Muscle of arm (tissue), 12 donors: ENCODE results near the gene ENHO. TPM values are rescaled to one million over a fixed set of nuclear protein-coding genes. Genes with fewer than 3 reads are reported as not detected.
"Not testable (repeated sequence)": the region's sequence is repeated elsewhere in the genome, so short reads cannot be mapped to it uniquely, and the experiment has no call there.

ENCODE experiments used
- DNase-seq: peaks from one replicate; pipeline ENCODE4 v3.0.0-alpha.2; 2013
- polyA plus RNA-seq, 12 donors: library from polyadenylated mRNA; unstranded; fragments of 120-200 nt; gene quantifications; one replicate each; pipeline ENCODE4 v1.2.1, GENCODE V29; 2013; ENCODE audit not compliant: insufficient read length in 12 of 12

ENHO gene
- polyA plus RNA-seq, 12 donors = 2.0 to 7.2 (median 3.3) TPM; not detected in 2

- DNase-seq = no peak
Observed at GRCh38 chr9:34507966-34508365, 14.8 kb downstream of the ENHO start.

DNA sequence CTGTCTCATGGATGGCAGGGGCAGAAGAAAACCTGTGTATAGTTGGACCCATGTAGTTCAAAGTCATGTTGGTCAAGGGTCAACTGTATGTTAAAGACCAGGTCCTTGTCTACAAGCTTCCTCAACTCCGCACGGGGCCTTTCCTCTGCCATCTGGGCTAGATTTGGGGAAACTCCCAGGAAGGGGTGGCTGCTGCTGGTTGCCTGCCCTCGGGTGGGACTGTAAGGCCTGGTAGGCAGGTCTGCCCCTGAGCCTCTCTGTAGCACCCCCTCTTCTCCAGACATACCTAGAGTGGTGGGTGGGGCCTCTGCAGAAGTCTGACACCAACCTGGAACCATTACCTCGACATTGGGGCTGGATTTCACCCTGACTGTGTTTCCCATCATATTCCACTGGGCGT lies 15.2 kb downstream of the ENHO start:
- DNase-seq = no peak

GRCh38 chr9:34506623-34507022 lies 16.2 kb downstream of the ENHO start:
- no peak for DNase-seq

GRCh38 chr9:34505370-34506120 lies 17.2 kb downstream of the ENHO start:
- no peak for DNase-seq

DNA sequence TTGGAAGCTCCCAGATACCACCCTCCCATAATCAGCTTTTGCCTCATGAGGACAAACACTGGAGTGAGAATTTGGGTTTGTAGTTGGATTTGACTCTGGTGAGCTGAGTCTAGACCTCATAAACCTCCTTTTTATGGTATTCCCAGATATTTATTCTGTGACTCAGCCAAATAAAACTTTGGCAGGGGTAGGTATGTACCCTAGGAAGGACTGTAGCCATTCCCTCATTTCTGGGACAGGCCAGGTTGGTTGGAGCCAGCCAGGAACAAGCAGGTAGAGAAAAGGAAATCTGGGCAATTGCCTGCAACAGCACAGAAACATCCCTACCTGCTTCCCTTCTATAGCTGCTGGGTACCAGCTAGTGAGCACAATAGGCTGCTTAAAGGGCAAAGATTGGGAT lies 19.4 kb downstream of the ENHO start:
- DNase-seq = no peak

DNA sequence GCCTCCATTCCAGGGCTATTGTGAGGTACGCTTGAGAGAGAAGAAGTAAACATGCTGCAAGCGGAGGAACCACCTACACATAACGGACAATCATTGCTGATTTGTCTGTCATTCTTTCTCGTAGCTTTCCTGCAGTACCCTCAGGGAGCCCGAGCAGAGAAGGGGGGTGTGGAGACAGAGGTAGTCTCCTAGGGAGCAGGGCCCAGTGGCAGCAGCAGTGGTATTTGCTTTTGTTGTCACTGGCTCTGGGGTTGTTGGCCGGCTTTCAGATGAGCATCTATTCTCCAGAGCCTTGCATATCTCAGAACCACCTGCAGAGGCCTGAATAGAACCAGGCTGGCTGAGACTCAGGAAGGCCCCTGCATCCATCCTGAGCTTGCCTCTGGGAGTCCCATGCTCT lies 19.9 kb downstream of the ENHO start:
- no peak for DNase-seq

GRCh38 chr9:34502471-34502870 lies 20.3 kb downstream of the ENHO start:
- no peak for DNase-seq

DNA sequence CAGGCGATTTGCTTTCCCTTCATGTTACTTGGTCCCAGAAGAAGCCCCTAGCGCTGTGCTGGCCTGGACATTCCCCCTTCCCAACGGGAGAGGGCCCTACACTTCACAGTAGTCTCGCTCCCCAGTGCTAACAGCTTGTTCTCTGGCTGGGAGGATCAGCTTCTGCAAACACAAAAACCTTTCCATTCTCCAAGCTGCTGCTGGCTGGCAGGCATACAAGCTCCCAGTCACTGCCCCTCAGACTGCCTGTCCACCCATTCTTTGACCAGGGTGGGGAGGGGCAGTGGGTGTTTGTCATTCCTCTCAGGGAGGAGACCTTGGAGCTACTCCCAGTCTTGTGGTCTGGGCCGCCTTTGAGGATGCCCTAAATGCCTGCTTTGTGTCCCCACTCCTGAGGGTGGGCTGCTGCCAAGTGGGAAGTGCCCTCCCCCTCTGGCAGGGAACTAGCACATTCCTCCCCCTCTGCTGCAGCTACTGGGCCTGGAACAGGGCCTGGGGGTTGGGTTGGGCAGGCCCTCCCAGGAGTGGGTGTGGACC lies 20.8 kb downstream of the ENHO start:
- DNase-seq = peak; percentile 65

DNA sequence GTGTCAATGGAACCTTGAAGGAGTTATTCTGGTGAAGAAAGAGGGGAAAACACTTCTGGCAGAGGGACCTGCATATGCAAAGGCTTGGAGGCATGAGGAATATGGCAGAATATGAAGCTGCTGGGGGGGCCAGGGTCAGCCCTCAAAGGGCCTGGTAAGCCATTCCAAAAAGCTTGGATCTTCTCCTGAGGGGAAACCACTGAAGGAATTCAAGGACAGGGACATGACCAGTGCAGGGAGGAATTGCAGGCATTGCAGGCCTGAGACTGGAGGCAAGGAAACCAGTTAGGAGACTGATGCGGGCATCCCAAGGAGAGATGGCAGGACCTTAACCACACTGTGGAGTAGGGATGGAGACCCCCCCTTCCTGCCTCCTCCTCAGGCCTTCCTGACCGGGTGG lies 21.4 kb downstream of the ENHO start:
- no peak for DNase-seq

DNA sequence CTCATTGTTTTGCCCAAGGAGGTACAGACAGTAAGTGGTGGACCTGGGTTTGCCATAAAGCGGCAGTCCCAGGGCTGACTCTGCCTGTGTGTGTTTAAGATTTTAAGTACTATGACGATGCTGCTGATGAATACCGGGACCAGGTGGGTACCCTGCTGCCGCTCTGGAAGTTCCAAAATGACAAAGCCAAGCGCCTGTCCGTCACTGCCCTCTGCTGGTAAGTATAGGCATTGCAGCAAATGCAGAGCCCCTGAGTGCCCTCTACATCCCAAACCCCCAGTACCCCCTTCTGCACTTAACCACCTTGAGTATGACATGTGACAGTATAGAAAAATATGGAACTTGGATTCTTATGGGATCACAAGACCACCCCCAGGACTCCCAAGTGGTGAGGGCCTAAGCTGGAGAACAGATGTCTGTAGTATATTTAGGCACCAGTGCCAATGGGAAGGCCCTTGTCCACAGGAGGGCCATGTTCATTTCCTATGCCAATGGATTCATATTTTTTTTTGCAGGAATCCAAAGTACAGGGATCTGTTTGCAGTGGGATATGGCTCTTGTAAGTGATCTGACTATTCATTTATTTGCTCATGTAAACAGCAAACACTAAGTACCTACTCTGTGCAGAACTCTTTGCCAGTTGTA lies 22.0 kb downstream of the ENHO start:
- peak; percentile 57 for DNase-seq

- no peak for DNase-seq
Observed at GRCh38 chr9:34499076-34499475, 23.7 kb downstream of the ENHO start.

GRCh38 chr9:34498553-34498952 lies 24.2 kb downstream of the ENHO start:
- DNase-seq = no peak

DNA sequence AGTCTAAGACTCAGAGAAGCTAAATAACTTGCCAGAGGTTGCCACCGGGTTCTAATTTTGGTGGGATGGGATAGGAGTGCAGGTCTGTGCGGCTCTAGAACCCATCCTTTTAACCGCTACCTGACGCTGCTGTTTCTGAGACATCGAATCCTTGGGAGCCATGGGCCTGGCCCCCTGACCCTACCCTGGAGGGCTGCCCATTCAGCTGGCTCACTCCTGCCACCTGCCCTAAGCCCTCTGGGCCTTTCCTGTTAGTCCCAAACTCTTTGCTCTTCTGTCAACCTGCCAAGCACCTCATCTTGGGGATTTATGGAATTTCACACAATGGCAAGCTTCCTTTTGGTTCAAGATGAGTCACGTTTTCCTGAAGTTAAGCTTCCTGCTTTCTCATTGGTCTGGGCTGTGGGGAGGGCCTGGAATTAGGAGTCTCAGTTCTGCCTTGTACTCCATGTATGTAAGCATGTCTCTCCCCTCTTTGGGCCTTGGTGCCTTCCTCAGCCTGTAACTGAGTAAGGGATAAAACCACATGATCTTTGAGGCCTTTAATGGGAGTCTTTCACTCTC lies 26.6 kb downstream of the ENHO start:
- DNase-seq = no peak

DNA sequence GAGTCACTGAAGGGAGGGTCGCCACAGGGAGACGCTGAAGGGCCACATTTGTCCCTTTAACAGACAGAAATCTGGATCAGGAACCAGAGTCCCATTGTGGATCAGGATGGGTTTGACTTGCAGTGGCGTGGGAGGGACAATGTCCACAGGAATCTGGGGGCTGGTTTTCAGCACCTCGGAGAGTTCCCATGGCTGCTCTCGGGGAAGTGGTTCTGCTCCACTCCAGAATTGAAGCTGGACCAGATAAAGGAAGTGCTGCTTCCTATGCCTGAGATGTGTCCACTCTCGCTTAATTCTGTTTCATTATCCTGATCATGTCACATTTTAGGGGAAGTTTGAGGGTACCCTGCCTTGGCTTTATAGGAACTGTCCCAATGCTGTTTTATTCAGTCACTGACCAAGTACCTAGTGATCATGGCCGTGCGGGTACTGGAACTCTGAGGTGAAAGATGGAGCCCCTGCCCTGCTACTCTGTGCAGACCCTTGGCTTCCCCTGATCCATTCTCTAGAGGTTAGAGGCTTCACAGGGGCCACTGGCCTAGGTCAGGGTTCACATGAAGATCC lies 28.7 kb downstream of the ENHO start:
- DNase-seq = peak; percentile 66

DNA sequence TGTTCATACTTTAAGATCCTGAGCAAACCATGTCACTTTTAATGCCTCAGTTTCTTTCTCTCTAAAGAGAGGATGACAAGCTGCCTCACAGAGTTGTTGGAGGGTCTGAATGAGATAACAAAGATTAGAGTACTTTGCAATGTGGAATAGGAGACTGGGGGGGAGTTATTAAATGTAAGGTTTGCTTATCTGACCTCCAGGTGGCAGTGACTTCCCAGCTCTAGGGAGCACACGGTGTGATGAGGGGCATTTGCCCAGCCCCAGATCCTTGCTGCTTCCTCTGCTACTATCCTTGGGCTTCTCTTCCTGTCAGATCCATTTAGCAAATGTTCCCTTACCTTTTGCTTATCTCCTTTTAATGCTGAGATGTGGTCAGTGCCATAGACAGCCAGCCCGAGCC lies 30.7 kb downstream of the ENHO start:
- DNase-seq = no peak

- no peak for DNase-seq
Observed at GRCh38 chr9:34491596-34491995, 31.2 kb downstream of the ENHO start.

DNA sequence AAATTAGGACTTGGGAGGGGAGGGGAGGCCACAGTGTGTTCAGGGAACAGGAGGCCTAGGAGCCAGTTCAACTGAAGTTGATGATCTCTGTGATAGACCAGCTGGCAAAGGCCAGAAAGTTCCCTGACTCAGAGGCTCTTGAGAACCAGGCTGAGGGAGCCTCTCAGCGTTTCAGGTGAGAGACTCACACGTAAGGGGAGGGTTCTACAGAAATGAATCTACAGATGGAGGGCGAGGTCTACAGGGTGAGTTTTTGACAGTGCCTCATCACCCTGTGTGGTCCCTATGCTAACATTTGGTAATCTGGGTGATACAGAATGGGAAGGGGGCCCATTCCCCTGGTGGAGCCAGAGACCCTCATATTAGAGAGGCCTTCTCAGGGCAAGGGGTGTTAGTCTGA lies 32.0 kb downstream of the ENHO start:
- DNase-seq = no peak

DNA sequence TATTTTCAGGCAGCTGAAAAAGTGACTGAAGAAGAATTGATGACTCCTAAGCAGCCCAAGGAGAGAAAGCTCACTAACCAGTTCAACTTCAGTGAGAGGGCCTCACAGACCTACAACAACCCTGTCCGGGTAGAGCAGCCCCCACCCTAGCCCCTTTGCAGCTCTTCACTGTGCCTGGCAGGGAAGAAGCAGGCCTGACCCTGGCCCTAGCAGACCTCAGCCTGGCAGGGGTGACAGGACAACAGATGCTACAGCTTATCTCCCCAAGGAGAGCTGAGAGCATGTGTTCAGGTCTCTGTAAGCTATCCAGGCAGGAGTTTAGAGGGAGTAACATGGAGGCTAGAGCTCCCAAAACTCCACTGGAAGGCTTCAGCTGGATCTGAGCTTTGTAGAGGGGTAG lies 32.4 kb downstream of the ENHO start:
- no peak for DNase-seq

DNA sequence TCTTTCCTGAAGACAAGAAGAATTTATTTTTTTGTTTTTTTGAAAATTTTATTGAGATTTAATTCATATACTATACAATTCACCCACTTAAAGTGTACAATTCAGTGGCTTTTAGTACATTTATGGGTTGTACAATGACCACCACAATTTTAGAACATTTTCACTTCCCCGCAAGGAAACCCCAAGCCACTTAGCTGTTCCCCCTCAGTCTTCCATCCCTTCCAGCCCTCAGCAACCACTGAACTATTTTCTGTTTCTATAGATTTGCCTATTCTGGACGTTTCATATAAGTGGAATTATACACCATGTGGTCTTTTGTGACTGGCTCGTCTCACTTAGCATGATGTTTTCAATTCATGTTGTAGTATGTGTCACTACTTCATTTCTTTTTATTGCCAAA lies 36.2 kb downstream of the ENHO start:
- DNase-seq = no peak

- DNase-seq = no peak
Observed at GRCh38 chr9:34485822-34486221, 37.0 kb downstream of the ENHO start.

DNA sequence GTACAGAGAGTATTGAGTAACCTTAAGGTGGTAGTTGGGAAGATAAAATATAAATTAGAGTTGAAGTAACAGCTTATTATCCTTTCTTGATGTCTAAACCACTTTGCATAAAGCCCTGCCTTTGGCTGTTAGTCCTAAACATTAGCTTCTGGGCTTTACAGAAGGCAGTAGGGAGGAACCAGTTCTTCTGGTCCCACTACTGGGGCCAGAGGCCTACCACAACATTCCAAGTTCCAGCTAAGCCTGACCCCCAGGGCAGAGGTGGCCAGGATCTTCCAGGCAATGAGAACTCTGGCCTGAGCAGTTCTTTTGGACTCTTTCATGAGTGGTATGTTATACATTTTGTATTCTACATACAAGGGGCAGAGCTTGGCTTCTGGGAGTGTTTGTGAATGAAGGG lies 38.1 kb downstream of the ENHO start:
- DNase-seq = no peak

DNA sequence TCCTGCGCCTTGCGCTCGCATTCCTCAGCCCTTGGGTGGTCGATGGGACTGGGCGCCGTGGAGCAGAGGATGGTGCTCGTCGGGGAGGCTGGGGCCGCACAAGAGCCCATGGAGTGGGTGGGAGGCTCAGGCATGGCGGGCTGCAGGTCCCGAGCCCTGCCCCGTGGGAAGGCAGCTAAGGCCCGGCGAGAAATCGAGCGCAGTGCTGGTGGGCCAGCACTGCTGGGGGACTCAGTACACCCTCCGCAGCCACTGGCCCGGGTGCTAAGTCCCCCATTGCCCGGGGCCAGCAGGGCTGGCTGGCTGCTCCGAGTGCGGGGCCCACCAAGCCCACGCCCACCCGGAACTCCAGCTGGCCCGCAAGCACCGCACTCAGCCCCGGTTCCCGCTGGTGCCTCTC lies 40.0 kb downstream of the ENHO start:
- DNase-seq = not testable (repeated sequence)

GRCh38 chr9:34481620-34482019 lies 41.2 kb downstream of the ENHO start:
- not testable (repeated sequence) for DNase-seq
